ENCODE measurements around the gene TPD52L1. TPM values are rescaled to one million over a fixed set of nuclear protein-coding genes. Genes with fewer than 3 reads are reported as not detected.

The TPD52L1 gene
- total and polyA plus RNA-seq, 8 donors, result 21.2 to 51.6 (median 24.4) TPM

GRCh38 chr6:125198398-125198937, 44.9 kb downstream of the TPD52L1 start:
- H3K36me3 ChIP-seq, result no peaks in the 10 kb centered on the region
- TF ChIP-seq, protein P1, sequence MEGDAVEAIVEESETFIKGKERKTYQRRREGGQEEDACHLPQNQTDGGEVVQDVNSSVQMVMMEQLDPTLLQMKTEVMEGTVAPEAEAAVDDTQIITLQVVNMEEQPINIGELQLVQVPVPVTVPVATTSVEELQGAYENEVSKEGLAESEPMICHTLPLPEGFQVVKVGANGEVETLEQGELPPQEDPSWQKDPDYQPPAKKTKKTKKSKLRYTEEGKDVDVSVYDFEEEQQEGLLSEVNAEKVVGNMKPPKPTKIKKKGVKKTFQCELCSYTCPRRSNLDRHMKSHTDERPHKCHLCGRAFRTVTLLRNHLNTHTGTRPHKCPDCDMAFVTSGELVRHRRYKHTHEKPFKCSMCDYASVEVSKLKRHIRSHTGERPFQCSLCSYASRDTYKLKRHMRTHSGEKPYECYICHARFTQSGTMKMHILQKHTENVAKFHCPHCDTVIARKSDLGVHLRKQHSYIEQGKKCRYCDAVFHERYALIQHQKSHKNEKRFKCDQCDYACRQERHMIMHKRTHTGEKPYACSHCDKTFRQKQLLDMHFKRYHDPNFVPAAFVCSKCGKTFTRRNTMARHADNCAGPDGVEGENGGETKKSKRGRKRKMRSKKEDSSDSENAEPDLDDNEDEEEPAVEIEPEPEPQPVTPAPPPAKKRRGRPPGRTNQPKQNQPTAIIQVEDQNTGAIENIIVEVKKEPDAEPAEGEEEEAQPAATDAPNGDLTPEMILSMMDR (IDR thresholded peaks at IDR 0.05), result no peak
- no peaks in the 10 kb centered on the region for H3K9me3 ChIP-seq
- ATAC-seq (peak; percentile 45 to 61 (median 52)), FAIRE-seq (no peak), DNase-seq (peak in 2 of 6 donors; percentile 17 to 21)
- intact Hi-C loops (cut with DNase I), result no loop called here
- H3K27ac ChIP-seq, result peak overlapping the region; percentile 8 to 84 (median 53)
- 62 to 65% methylated on average over 6 of the region's 6 CpGs for WGBS, 2 donors
- peaks cover 19 to 59% (median 38%) of the 10 kb centered on the region in 3 donors for H3K4me1 ChIP-seq
- no peaks in the 10 kb centered on the region for H3K27me3 ChIP-seq
- no peak overlapping the region for H3K4me3 ChIP-seq

DNA sequence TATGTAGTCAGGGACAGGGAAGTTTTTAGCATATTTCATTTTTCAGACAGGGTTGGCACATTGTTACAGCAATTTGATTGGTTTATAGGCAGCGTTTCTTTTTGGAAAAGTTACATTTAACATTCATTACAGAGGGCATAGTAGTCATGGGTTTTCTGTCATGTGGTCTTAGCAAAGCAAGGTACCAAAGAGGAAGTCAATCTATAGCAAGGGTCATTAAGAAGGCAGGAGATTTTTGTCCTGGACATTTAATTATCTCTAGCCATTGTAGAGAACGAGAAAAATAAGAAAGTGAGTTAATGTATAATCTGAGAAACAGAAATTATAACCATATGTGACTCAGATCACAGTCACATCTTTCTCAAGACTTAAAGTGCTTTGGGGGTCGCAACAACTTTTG, 47.4 kb downstream of the TPD52L1 start:
- Histone ChIP-seq H3K4me3 (no peak overlapping the region), H3K9me3 (no peaks in the 10 kb centered on the region), H3K27ac (no peak overlapping the region), H3K36me3 (no peaks in the 10 kb centered on the region), H3K27me3 (no peaks in the 10 kb centered on the region), H3K4me1 (peaks cover 19 to 60% (median 31%) of the 10 kb centered on the region in 3 donors)
- DNase-seq, result no peak
- no peak for ATAC-seq
- intact Hi-C loops (cut with DNase I), result no loop called here
- no peak for FAIRE-seq
- TF ChIP-seq, protein P1 (IDR thresholded peaks at IDR 0.05), result no peak
- WGBS, 2 donors, result 60 to 63% methylated on average over 3 of the region's 3 CpGs

GRCh38 chr6:125201961-125202729, 48.6 kb downstream of the TPD52L1 start:
- peak overlapping the region in 1 of 4 donors; percentile 1 for H3K27ac ChIP-seq
- H3K4me3 ChIP-seq, result no peak overlapping the region
- H3K9me3 ChIP-seq, result no peaks in the 10 kb centered on the region
- H3K36me3 ChIP-seq, result no peaks in the 10 kb centered on the region
- intact Hi-C loops (cut with DNase I), result no loop called here
- peaks cover 13 to 49% (median 20%) of the 10 kb centered on the region in 3 donors for H3K4me1 ChIP-seq
- 24 to 33% methylated on average over 7 of the region's 7 CpGs for WGBS, 2 donors
- TF ChIP-seq, protein P1 (IDR thresholded peaks at IDR 0.05), result no peak
- H3K27me3 ChIP-seq, result no peaks in the 10 kb centered on the region
- peak in 5 of 6 donors; percentile 44 to 84 (median 75) for DNase-seq
- FAIRE-seq, result no peak
- ATAC-seq, result peak in 3 of 4 donors; percentile 13 to 48 (median 26)

- DNase-seq (no peak), FAIRE-seq (no peak), ATAC-seq (peak; percentile 40 to 71 (median 52))
- Histone ChIP-seq H3K27me3 (no peaks in the 10 kb centered on the region), H3K36me3 (no peaks in the 10 kb centered on the region), H3K4me1 (peaks cover 13 to 39% (median 17%) of the 10 kb centered on the region in 3 donors), H3K4me3 (no peak overlapping the region), H3K9me3 (no peaks in the 10 kb centered on the region), H3K27ac (no peak overlapping the region)
- intact Hi-C loops (cut with DNase I), result no loop called here
- TF ChIP-seq, protein P1 (IDR thresholded peaks at IDR 0.05), result no peak
Observed at GRCh38 chr6:125203395-125203794, 49.8 kb downstream of the TPD52L1 start.

DNA sequence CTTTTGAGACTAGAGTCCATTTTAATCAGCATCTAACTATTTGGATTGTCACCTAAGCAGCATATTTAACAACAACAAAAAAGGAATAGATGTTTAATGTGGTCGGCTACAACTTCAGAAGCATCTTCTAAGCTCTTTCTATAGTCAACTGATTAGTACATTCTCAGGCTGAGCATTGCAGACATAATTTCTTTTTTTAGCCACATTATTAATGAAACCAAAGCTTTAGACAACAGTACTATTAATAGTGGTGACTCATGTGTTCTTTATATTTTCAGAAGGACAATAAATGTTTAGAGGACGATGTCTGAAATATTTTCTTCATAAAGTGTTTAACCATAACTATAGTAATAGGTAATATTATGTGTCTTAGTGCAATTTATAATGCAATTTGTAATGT, 52.4 kb downstream of the TPD52L1 start:
- ATAC-seq, result no peak
- WGBS, 2 donors, result 91 to 95% methylated on average over 2 of the region's 2 CpGs
- Histone ChIP-seq H3K4me3 (no peak overlapping the region), H3K27ac (no peak overlapping the region), H3K9me3 (no peaks in the 10 kb centered on the region), H3K27me3 (no peaks in the 10 kb centered on the region), H3K36me3 (no peaks in the 10 kb centered on the region), H3K4me1 (peaks cover 15 to 29% (median 18%) of the 10 kb centered on the region in 3 donors)
- TF ChIP-seq, protein P1 (IDR thresholded peaks at IDR 0.05), result no peak
- intact Hi-C loops (cut with DNase I), result no loop called here
- no peak for DNase-seq
- no peak for FAIRE-seq

Data from pancreas (tissue), 10 donors.